HepG2 (cell line): ENCODE results near the gene HRH3. TPM values are rescaled to one million over a fixed set of nuclear protein-coding genes. Genes with fewer than 3 reads are reported as not detected.
A peak's percentile ranks its signal among the peaks of the same experiment; 100 is the strongest.

Experiments
- ARNT ChIP-seq: fragments of 450-650 bp; IDR thresholded peaks from 2 replicates; pipeline ENCODE4 v1.6.1; 2017
- BRD4 ChIP-seq: sonication (generic); formaldehyde crosslinking; IDR thresholded peaks from 2 replicates; pipeline ENCODE4 v1.4.0; 2020; ENCODE audit warnings: missing genetic modification reagents
- CBFB ChIP-seq: sonication (generic); formaldehyde crosslinking; IDR thresholded peaks from 2 replicates; pipeline ENCODE4 v1.4.0; 2020; ENCODE audit warnings: missing genetic modification reagents
- CBX5 ChIP-seq: sonication (generic); formaldehyde crosslinking; IDR thresholded peaks from 2 replicates; pipeline ENCODE4 v1.4.0; 2020; ENCODE audit warnings: missing genetic modification reagents, borderline replicate concordance
- FOXK2 ChIP-seq: fragments of 450-650 bp; IDR thresholded peaks from 2 replicates; pipeline ENCODE4 v1.6.1; 2016
- KDM2A ChIP-seq: sonication (generic); formaldehyde crosslinking; IDR thresholded peaks from 2 replicates; pipeline ENCODE4 v1.4.0; 2020; ENCODE audit warnings: low read depth, missing genetic modification reagents, borderline replicate concordance
- MAFF ChIP-seq: IDR thresholded peaks from 2 replicates; pipeline ENCODE4 v1.6.1; 2011; ENCODE audit warnings: low read depth, low read length, improper control_type of control experiment
- MEIS1 ChIP-seq: sonication (generic); formaldehyde crosslinking; IDR thresholded peaks from 2 replicates; pipeline ENCODE4 v1.9.0; 2021; ENCODE audit warnings: mild to moderate bottlenecking, missing genetic modification reagents, moderate library complexity, borderline replicate concordance
- MTA1 ChIP-seq: sonication (generic); formaldehyde crosslinking; IDR thresholded peaks from 2 replicates; pipeline ENCODE4 v1.4.0; 2020; ENCODE audit warnings: missing genetic modification reagents, mild to moderate bottlenecking, borderline replicate concordance
- NFYB ChIP-seq: sonication (generic); formaldehyde crosslinking; IDR thresholded peaks from 2 replicates; pipeline ENCODE4 v1.4.0; 2020; ENCODE audit warnings: missing genetic modification reagents
- RXRA ChIP-seq: sonication (generic); formaldehyde crosslinking; IDR thresholded peaks from 2 replicates; pipeline ENCODE4 v1.5.1; 2020; ENCODE audit warnings: missing genetic modification reagents
- TFDP2 ChIP-seq: sonication (generic); formaldehyde crosslinking; IDR thresholded peaks from 2 replicates; pipeline ENCODE4 v1.4.0; 2020; ENCODE audit warnings: missing genetic modification reagents
- TGIF2 ChIP-seq: IDR thresholded peaks from 2 replicates; pipeline ENCODE4 v1.6.1; 2016; ENCODE audit warnings: control low read depth, missing compliant biosample characterization
- XRCC5 ChIP-seq: fragments of 200-400 bp; formaldehyde crosslinking; optimal IDR thresholded peaks from 2 replicates; pipeline ENCODE3; 2017; ENCODE audit warnings: mild to moderate bottlenecking, low read length
- ZBTB33 ChIP-seq: sonication (generic); formaldehyde crosslinking; IDR thresholded peaks from 2 replicates; pipeline ENCODE4 v1.4.0; 2020; ENCODE audit warnings: missing genetic modification reagents
- ZFX ChIP-seq: sonication (generic); formaldehyde crosslinking; IDR thresholded peaks from 2 replicates; pipeline ENCODE4 v1.4.0; 2020; ENCODE audit warnings: mild to moderate bottlenecking, low read depth, missing genetic modification reagents, moderate library complexity
- ZNF629 ChIP-seq: sonication (generic); formaldehyde crosslinking; conservative IDR thresholded peaks from 2 replicates; pipeline ENCODE4 v1.5.0; 2020; ENCODE audit warnings: missing genetic modification reagents
- ZNF672 ChIP-seq: sonication (generic); formaldehyde crosslinking; IDR thresholded peaks from 2 replicates; pipeline ENCODE4 v1.8.1; 2022; ENCODE audit warnings: missing genetic modification reagents
- ZNF674 ChIP-seq: sonication (generic); formaldehyde crosslinking; IDR thresholded peaks from 2 replicates; pipeline ENCODE4 v1.5.0; 2020; ENCODE audit warnings: low read depth, mild to moderate bottlenecking, missing genetic modification reagents
- polyA plus RNA-seq, 8 experiments: library from polyadenylated mRNA; depleted of rRNA in 3 of 8; stranded (reverse) in 7 of 8; unstranded in 1 of 8; fragments of >200 nt; fragmentation: Illumina TruSeq in 4 of 8; extraction: Trizol in 4 of 8; gene quantifications; 2 replicates each; pipeline versions ENCODE4 v1.2.1 to v1.2.3, GENCODE V29; 2011 to 2016; ENCODE audit warnings: low read depth in 4 of 8, missing spikeins in 1 of 8, mixed read lengths in 1 of 8; ENCODE audit not compliant: insufficient read depth in 1 of 8
- total RNA-seq, 5 experiments: library from RNA; depleted of rRNA; stranded (reverse); fragments of >200 nt; fragmentation: Illumina TruSeq; extraction: Trizol; gene quantifications; 2 replicates each; pipeline ENCODE4 v1.2.3, GENCODE V29; 2016; ENCODE audit warnings: low read depth in 1 of 5
- TF ChIP-seq, protein P1 (sequence below): sonication (generic); formaldehyde crosslinking; IDR thresholded peaks from 2 replicates; pipeline ENCODE4 v1.4.0; 2020; ENCODE audit warnings: missing genetic modification reagents

HRH3 gene
- total and polyA plus RNA-seq, 2 of the 13 experiments (the other 11 are each of a cell fraction or from before 2014, with no cell fraction given): 0.18 TPM; not detected in 1

- TF ChIP-seq ZNF629 (CRISPR knock-in tag) (no peak), ZNF674 (no peak), MTA1 (no peak; the same call in 1 of the 2 replicates), BRD4 (CRISPR knock-in tag) (no peak), TFDP2 (CRISPR knock-in tag) (0 out of 2 replicates have a peak, but pooled peaks have one; percentile 45), CBX5 (CRISPR knock-in tag) (no peak; the same call in 1 of the 2 replicates), ARNT (no peak), RXRA (CRISPR knock-in tag) (peak; percentile 88), ZNF672 (CRISPR knock-in tag) (peak; percentile 70; the same call in 1 of the 2 replicates), ZBTB33 (CRISPR knock-in tag) (peak; percentile 60; the same call in 1 of the 2 replicates), CBFB (CRISPR knock-in tag) (0 out of 2 replicates have a peak, but pooled peaks have one; percentile 66), NFYB (no peak), KDM2A (peak; percentile 24; the same call in 1 of the 2 replicates), ZFX (CRISPR knock-in tag) (no peak), MEIS1 (no peak), TGIF2 (CRISPR knock-in tag) (no peak), XRCC5 (no peak), FOXK2 (no peak), MAFF (no peak)
- TF ChIP-seq, protein P1, sequence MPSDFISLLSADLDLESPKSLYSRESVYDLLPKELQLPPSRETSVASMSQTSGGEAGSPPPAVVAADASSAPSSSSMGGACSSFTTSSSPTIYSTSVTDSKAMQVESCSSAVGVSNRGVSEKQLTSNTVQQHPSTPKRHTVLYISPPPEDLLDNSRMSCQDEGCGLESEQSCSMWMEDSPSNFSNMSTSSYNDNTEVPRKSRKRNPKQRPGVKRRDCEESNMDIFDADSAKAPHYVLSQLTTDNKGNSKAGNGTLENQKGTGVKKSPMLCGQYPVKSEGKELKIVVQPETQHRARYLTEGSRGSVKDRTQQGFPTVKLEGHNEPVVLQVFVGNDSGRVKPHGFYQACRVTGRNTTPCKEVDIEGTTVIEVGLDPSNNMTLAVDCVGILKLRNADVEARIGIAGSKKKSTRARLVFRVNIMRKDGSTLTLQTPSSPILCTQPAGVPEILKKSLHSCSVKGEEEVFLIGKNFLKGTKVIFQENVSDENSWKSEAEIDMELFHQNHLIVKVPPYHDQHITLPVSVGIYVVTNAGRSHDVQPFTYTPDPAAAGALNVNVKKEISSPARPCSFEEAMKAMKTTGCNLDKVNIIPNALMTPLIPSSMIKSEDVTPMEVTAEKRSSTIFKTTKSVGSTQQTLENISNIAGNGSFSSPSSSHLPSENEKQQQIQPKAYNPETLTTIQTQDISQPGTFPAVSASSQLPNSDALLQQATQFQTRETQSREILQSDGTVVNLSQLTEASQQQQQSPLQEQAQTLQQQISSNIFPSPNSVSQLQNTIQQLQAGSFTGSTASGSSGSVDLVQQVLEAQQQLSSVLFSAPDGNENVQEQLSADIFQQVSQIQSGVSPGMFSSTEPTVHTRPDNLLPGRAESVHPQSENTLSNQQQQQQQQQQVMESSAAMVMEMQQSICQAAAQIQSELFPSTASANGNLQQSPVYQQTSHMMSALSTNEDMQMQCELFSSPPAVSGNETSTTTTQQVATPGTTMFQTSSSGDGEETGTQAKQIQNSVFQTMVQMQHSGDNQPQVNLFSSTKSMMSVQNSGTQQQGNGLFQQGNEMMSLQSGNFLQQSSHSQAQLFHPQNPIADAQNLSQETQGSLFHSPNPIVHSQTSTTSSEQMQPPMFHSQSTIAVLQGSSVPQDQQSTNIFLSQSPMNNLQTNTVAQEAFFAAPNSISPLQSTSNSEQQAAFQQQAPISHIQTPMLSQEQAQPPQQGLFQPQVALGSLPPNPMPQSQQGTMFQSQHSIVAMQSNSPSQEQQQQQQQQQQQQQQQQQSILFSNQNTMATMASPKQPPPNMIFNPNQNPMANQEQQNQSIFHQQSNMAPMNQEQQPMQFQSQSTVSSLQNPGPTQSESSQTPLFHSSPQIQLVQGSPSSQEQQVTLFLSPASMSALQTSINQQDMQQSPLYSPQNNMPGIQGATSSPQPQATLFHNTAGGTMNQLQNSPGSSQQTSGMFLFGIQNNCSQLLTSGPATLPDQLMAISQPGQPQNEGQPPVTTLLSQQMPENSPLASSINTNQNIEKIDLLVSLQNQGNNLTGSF (CRISPR knock-in tag): 0 out of 2 replicates have a peak, but pooled peaks have one; percentile 4
Measured at GRCh38 chr20:62246872-62247652, 27.0 kb upstream of the HRH3 start (continued).
